Superior temporal gyrus (tissue), 1 donor: ENCODE results near the gene SIL1.
"Not testable (repeated sequence)": the region's sequence is repeated elsewhere in the genome, so short reads cannot be mapped to it uniquely, and the experiment has no call there.

Experiments used
- DNase-seq: peaks from one replicate; pipeline ENCODE4 v3.0.0-alpha.2; 2016; ENCODE audit errors: extremely low spot score

The SIL1 gene

GRCh38 chr5:139177281-139177680, 20.9 kb downstream of the SIL1 start:
- not testable (repeated sequence) for DNase-seq

- not testable (repeated sequence) for DNase-seq
Measured at GRCh38 chr5:139174382-139174781, 23.8 kb downstream of the SIL1 start.

DNA sequence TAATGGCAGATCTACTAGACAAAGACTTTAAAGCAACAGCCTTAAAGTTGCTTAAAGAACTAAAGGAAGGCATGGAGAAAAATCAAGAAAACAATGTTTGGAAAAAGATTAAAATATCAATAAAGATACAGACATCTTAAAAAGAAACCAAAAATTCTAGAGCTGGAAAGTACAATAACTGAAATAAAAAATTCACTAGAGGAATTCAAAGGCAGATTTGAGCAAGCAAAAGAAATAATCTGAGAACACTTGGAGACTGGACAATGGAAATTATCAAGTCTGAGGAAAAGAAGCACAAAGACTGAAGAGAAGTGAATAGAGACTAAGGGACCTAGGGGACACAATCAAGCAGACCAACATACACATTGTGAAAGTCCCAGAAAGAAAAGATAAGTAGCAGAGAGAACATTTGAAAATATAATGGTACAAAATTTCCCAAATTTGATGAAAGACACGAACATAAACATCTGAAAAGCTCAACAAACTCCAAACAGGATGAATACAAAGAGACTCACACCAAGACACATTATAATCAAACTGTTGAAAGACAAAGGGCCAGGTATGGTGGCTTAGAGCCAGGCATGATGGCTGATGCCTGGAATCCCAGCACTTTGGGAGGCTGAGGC, 26.3 kb downstream of the SIL1 start:
- no peak for DNase-seq

- no peak for DNase-seq
Measured at GRCh38 chr5:139167952-139168720, 30.0 kb downstream of the SIL1 start.

DNA sequence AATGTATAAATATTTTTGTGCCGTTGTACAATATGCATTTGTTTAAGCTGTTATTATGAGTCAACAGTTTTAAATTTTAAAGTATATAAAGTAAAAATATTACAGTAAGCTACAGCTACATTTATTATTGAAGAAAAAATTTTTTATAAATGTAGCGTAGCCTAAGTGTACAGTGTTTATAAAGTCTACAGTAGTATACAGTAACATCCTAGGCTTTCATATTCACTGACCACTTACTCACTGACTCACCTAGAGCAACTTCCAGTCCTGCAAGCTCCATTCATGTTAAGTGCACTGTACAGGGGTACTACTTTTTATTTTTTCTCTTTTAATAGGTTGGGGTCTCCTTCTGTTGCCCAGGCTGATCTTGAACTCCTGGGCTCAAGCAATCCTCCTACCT, 30.6 kb downstream of the SIL1 start:
- no peak for DNase-seq

DNA sequence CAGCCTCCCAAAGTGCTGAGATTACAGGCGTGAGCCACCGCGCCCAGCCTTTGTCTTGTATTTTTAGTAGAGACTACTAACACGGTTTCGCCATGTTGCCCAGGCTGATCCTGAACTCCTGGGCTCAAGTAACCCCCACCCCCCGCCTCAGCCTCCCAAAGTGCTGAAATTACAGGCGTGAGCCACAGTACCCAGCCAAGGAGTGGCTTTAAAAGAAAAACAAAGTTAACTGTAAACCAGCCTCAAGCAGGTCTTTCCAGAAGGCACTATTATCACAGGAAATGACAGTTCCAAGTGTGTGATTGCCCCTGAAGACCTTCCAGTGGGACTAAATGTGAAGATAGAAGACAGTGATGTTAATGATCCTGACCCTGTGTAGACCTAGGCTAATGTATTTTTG, 31.1 kb downstream of the SIL1 start:
- DNase-seq, result no peak

GRCh38 chr5:139164897-139165296, 33.3 kb downstream of the SIL1 start:
- not testable (repeated sequence) for DNase-seq

DNA sequence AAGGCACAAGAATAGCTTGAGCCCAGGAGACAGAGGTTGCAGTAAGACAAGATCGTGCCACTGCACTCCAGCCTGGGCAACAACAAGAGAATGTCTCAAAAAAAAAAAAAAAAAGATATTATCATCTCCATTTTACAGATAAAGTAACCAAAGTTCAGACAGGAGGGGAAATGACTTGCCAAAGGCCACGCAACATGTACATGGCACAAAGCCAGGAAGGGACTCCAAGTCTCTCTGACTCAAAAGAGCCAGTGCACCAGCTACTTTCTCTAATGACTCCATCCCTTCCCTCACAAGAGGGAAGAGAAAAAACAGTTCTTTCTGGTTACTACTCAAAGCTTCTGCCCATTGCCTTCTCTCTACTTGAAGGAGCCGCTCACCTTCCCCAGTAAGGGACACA, 34.1 kb downstream of the SIL1 start:
- no peak for DNase-seq

DNA sequence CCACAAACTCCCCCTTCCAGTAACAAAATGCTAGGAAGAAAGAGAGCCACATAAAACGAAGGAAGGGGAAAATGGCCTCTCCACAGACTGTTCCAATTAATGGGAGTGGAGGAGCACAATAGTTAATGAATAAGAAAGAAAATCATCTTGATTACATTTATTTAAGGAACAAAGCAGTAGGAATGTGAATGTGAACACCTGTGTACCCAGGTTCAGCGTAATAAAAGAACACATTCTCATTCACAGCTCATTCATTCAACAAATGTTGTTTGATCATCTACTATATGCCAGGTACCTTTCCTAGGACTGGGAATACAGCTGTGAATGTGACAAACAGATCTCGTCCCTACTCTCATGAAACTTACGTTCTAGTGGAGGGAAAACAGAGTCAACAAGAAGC, 35.7 kb downstream of the SIL1 start:
- DNase-seq, result no peak

- no peak for DNase-seq
Measured at GRCh38 chr5:139158791-139159190, 39.4 kb downstream of the SIL1 start.

DNA sequence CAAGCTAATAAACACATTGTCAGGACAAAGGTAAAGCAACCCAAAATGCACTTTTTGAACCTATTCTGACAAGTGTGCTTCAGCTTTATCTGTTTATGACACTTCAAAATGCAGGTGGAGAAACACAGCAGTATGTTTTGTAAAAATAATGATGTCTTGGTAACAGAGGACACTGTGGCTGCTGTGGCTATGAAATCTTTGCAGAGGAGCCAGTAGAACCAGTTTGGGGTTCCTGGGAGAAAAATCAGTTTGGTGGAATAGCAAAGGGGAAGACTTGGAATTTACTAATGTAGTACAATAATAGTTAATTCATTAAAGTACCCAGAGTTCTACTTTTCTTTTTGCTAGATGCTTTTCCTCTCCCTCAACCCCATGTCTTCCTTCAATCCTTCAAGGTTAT, 40.6 kb downstream of the SIL1 start:
- DNase-seq, result no peak

- DNase-seq, result no peak
Measured at GRCh38 chr5:139156814-139157213, 41.4 kb downstream of the SIL1 start.

- DNase-seq, result no peak
Measured at GRCh38 chr5:139155333-139155732, 42.8 kb downstream of the SIL1 start.

DNA sequence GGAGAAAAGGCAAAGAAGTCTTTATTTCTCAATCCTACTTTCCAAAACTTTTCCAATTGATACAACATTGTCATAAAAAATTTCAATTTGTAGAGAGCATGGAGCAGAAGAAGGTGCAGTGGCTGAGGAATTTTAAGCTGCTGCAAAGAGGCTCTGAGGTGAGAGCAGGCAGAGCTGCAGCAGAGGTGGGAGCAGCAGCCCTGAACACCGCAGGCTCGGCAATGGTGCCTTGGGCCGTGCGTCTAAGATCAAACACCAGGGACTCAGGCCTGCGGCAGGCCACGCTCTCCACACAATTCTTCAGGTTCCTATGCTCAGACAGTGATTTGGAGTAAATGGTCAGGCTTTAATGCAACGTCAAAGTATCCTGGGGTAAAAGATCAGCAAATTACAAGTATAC, 46.3 kb downstream of the SIL1 start:
- no peak for DNase-seq

DNA sequence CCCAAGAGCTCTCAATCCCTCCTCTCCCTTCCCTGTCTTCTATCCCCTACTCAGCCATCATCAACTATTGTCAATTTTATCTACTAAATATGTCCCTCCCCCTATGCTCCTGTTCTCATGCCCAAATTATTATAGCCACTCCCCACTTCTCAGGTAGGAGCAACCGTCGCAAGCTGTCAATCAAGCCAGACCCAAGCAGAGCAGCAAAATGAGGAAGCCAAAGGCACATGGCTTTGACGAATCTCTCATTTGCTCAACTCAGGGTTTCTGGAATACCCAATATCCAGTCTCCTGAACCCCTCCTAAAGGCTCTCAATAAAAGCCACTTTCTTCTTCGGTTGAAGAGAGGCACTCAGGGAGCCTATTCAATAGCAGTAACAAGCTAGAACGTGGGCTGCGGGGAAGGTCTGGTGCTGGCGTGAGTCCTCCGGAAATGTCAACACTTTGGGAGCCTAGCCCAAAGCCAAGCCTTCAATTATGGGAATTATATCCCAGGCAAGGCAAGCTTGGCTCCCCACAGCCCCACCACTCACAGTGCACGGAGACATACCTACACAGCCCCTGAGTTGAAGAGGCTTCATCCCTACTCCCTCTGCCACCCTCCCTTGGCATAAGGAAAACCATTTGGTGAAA, 47.7 kb downstream of the SIL1 start:
- no peak for DNase-seq

- DNase-seq, result no peak
Measured at GRCh38 chr5:139149477-139150199, 48.5 kb downstream of the SIL1 start.

GRCh38 chr5:139148986-139149385, 49.2 kb downstream of the SIL1 start:
- DNase-seq, result no peak

DNA sequence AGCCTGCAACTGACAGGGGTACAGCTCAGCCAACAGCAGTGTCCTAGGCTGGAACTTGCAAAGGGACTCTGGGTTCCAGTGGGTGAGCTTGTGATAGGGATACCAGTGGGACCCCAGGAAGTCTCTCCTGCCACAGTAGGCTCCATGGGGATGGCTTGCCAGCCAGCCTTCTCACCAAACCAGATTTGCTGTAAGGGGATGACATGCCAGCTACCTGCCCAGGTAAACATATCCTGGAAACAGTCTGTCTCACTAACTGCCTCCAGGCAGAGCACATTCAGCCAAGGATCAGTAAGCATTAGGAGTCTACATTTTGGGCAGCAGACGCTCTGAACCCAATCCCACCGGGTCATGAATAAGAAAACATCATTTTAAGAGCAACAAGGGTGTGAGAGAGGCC, 49.9 kb downstream of the SIL1 start:
- no peak for DNase-seq

DNA sequence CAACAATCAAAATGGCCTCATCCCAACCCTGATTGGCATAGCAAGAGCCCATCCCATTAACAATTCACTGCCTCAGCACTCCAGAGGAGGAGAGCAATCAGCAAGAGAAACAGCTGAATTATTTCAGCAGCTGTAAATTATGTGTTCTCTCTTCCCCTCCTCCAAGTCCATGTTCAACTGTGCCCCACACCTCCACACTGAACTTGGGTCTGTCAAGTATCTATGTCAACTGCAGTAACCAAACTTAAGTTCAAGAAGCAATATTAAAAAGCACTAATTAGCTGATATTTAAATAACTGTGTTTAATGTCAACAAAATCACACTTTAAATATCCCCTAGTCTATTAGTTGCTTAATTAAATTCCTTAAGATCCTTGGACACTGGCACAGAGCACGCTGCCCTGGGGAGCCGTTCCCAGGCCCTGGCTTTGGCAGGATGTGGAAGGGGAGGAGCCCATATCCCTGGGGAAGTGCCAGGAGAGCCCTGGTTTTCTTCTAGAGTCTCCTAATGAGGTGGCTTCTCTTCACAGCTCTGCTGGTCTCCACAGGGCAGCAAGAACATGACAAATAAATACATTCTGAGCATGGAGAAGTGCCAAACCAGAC, 50.6 kb downstream of the SIL1 start:
- peak; percentile 63 for DNase-seq

DNA sequence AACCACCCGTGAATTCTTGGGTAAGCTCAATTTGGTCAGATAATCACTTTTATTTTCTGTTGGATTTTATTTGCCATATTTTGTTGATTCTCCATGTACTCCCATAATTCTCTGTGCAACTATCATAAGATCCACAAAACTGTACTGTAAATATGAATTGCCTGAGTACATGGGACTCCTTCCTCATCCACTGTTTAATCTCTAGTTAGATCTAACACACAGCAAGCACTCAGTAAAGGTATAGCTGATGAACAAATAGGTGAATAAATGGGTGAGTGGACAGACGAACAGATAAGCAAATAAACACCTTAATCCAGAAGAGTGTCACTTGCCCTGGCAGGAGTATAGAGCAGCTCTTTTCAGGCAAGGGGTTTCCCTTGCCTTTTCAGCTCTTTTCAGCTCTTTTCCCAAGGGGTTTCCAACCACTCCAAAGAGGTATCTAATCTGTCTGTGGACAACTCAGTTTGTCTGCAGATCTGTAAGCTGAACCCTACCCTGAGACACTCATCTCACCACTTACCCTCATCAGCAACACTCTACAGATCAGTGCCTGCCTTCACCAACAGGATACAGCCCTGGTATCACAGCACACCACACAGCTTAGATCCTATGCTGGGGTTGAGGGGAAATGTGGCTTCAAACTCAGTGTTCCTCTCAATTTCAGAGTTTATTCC, 51.2 kb downstream of the SIL1 start:
- no peak for DNase-seq

DNA sequence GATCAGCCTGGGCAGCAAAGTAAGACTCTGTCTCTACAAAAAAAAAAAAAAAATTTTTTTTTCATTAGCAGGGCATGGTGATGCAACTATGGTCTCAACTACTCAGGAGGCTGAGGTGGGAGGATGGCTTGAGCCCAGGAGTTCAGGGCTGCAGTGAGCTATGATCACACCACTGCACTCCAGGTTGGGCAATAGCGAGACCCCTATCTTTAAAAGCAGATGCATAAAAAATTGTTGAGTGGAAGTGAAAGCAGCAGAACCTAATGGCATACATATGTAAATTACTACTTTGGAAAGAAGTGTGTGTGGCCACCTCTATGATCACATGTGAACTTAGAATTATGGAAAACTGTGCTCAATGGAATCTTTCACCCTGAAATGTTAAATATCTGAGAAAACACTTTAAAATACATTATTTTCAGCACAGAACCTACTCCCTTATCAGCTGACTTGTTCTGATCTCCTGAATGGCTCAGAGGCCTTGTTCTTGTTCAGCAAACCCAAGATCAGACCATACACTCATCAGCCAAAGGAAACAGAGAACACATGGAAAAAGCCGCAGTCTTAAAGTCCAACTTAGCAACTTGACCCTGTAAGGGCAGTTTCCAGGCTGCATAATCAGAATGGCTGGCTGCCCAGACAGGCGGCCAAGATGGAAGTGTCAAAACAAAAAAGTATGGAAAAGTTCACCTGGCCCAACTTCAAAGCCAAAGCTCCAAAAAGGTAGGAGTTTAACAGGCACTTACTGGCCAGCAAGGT, 56.5 kb downstream of the SIL1 start:
- DNase-seq, result no peak
